HG02981 (cell line): ENCODE measurements around the gene SLC6A20.

Experiments
- ATAC-seq: cut with Tn5 transposase; IDR thresholded peaks from one replicate; pipeline ENCODE4 v1.9.1; 2021; ENCODE audit warnings: mild to moderate bottlenecking, moderate library complexity; ENCODE audit not compliant: unreplicated experiment

Gene SLC6A20

GRCh38 chr3:45803252-45803935 lies 7.1 kb upstream of the SLC6A20 start:
- no peak for ATAC-seq

GRCh38 chr3:45802146-45802545 lies 5.8 kb upstream of the SLC6A20 start:
- ATAC-seq = no peak

- no peak for ATAC-seq
Measured at GRCh38 chr3:45800611-45801010, 4.3 kb upstream of the SLC6A20 start.

DNA sequence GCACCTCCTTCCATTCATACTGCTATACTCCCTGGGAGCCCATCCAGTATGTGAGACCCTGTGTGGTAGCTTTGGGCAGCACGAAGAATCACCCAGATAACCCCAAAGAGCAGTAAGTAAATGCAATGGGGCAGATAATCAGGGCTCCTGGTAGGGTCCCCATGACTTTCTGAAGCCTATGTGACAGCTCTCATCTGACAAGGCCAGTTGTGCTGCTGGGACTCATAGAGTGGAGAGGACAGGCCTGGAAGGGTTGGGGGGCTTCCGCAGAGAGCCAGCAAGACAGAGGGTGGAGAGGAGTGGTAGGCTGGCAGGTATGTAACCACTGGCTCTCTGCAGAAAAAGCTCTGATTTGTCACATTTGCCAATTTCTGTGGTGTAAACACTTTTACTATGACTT lies 3.2 kb upstream of the SLC6A20 start:
- ATAC-seq = no peak

GRCh38 chr3:45798034-45798433 lies 1.7 kb upstream of the SLC6A20 start:
- no peak for ATAC-seq

GRCh38 chr3:45796902-45797637 lies 734 bp upstream of the SLC6A20 start:
- ATAC-seq = no peak

DNA sequence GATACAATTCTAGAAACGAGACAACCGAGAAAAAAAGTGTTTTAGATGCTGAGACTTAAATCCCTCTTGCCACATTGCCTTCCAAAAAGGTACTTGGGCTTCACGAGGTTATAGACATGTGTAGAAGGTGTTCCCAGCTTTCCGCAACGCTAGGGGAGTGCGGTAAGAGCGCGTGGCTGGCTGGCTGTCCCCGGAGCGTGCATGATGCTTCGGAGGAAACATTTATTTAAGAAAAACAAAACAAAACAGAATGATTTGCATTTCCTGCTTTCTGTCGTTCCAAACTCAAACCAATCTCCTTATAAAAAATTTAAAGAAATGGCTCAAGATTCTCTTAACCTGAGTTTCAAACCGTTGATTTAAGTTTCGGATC lies 841 bp downstream of the SLC6A20 start:
- ATAC-seq = no peak

GRCh38 chr3:45794660-45795059 lies 1.7 kb downstream of the SLC6A20 start:
- no peak for ATAC-seq

- ATAC-seq = no peak
Measured at GRCh38 chr3:45794177-45794560, 2.2 kb downstream of the SLC6A20 start.

- no peak for ATAC-seq
Measured at GRCh38 chr3:45793482-45794176, 2.7 kb downstream of the SLC6A20 start.

GRCh38 chr3:45792516-45793172 lies 3.7 kb downstream of the SLC6A20 start:
- no peak for ATAC-seq

GRCh38 chr3:45792036-45792435 lies 4.3 kb downstream of the SLC6A20 start:
- no peak for ATAC-seq

GRCh38 chr3:45790596-45790995 lies 5.7 kb downstream of the SLC6A20 start:
- no peak for ATAC-seq

GRCh38 chr3:45789235-45789812 lies 7.0 kb downstream of the SLC6A20 start:
- no peak for ATAC-seq

GRCh38 chr3:45787551-45787950 lies 8.8 kb downstream of the SLC6A20 start:
- no peak for ATAC-seq

DNA sequence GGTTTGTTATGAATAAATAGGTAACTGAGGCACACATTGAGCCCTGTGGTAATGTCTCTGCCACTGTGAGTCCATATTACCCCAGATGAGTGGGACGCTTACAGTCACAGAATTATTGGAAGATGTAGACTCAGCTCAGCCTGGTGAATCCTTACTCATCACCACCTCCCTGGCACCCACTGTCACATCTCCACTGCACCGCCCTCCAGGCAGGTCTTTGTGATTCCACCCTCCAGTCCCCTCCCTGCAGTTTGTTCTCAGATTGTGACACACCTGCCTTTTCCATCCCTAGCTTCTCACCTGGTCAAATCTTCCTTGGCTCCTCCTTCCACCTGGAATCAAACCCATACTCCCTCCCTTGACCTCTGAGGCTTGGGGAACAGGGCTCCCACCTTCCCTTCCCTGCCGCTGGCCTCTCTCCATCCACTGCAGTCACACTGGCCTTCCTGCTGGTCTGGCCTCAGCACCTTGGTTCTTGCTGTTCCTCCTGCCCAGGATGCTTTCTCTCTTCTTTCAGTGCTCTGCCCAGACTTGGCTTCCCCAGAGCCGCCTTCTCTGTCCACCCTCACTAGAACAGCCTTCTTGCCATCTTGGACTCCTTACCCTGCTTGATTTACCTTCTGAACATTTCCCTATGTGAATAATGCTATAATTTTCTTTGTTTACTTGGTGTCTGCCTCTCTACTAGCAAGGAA lies 9.4 kb downstream of the SLC6A20 start:
- no peak for ATAC-seq

DNA sequence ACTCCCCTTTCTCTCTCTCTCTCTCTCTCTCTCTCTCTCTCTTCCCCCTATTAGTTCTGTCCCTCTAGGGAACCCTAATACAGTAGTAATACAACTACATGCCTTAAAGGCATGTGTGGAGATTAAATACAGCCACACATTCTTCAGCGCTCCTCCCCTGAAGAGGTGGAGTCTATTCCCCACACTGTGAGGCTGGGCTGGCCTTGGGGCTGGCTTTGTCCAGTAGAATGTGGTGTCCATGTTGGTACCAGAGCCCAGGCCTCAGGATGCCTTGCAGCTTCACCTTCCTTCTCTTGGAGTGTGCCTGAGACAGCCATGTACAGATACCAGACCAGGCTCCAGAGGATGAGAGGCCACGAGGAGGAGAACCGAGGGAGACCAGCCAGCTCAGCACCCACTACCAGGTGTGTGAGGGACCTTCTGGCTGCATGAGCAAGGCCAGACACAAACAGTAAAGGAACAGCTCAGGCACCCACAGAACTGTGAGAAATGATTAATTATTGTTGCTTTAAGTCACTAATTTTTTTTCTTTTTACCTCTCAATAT lies 10.7 kb downstream of the SLC6A20 start:
- no peak for ATAC-seq

- ATAC-seq = no peak
Measured at GRCh38 chr3:45783667-45784066, 12.7 kb downstream of the SLC6A20 start.

- no peak for ATAC-seq
Measured at GRCh38 chr3:45782381-45782780, 14.0 kb downstream of the SLC6A20 start.

DNA sequence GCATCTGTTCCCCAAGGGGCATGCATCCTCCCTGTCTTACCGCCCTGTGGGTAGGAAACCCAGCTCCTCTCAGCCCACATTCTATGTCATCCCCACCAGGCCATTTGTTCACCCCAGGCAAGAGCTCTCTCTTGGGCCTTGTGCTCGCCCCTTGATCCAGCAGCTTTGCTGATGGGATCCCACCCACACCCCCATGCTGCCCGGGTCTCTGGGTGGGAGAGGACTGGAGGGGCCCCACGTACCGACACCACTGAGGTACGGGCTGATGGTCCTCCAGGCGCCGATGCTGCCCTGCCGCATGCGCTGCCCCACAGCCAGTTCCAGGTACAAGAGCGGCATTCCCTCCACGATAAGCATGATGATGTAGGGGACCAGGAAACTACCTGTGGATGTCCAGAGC lies 14.5 kb downstream of the SLC6A20 start:
- ATAC-seq = no peak
